ENCODE results near the gene PDE6G. TPM values are rescaled to one million over a fixed set of nuclear protein-coding genes. Genes with fewer than 3 reads are reported as not detected.

PDE6G gene
- total and polyA plus RNA-seq, 2 donors (not counting 1 experiment from before 2014, with no cell fraction given), result 0.69 to 1.1 TPM

GRCh38 chr17:81666342-81667191 lies 10.2 kb upstream of the PDE6G start, which contains the start of the genes CCDC137 and OXLD1:
Gene CCDC137 (plus strand): TSS chr17:81666737. CDS start chr17:81666767, 30 bp downstream.
Gene OXLD1 (minus strand): TSS chr17:81666605. CDS start chr17:81666577, 28 bp downstream.
- Mint-ChIP-seq H3K4me3 (peak within 1 kb of the TSS; percentile 91), H3K27ac (peak within 1 kb of the TSS; percentile 96), H3K4me1 (peaks cover 23% of the 10 kb centered on the region), H3K27me3 (no peaks in the 10 kb centered on the region), H3K9me3 (ENCODE audit: insufficient read depth) (no peaks in the 10 kb centered on the region)
- DNase-seq (peak; percentile 94), ATAC-seq (ENCODE audit: low read depth) (peak; percentile 97)
- peak within 1 kb of the TSS; percentile 77 to 98 (median 93) for H3K4me3 ChIP-seq (ENCODE audit: control extremely low read depth in 1 of 5, extremely low read depth in 1 of 5, insufficient read depth in 1 of 5, low read depth in 2 of 5, low read length in 4 of 5)
- peaks cover 8% of the 10 kb centered on the region for H4K20me1 ChIP-seq (ENCODE audit: control insufficient read depth, insufficient read depth, low read length, poor library complexity, severe bottlenecking)
- no peaks in the 10 kb centered on the region for H3K27me3 ChIP-seq (replicated peaks in 1 of 4; ENCODE audit: control extremely low read depth in 1 of 4, control insufficient read depth in 3 of 4, insufficient read depth in 4 of 4, low read length in 3 of 4)
- peaks cover 0 to 25% of the 10 kb centered on the region in 2 experiments for H3K36me3 ChIP-seq (replicated peaks in 1 of 2; ENCODE audit: control extremely low read depth in 1 of 2, control insufficient read depth in 1 of 2, extremely low read depth in 1 of 2, insufficient read depth in 2 of 2, low read length in 1 of 2)
- peak within 1 kb of the TSS; percentile 89 for H2AFZ ChIP-seq (ENCODE audit: insufficient read depth, low read depth, low read length, poor library complexity, severe bottlenecking)
- peaks cover 54% of the 10 kb centered on the region for H3K79me2 ChIP-seq (ENCODE audit: control insufficient read depth, insufficient read depth, low read length)
- peaks cover 19 to 25% of the 10 kb centered on the region in 2 donors for H3K4me1 ChIP-seq (ENCODE audit: control insufficient read depth in 2 of 2, insufficient read depth in 2 of 2, low read length in 2 of 2)
- POLR2A ChIA-PET, result interaction anchor here (0.5 to 0.7 kb wide), 2 partner anchors 17 to 628 kb away, joined by 3 read pairs; partner anchors contain the start of genes ARL16 and HGS
- intact Hi-C loops (cut with micrococcal nuclease), result loop anchor here (1.0 to 2.0 kb wide), 5 partner anchors 17 to 427 kb away; partner anchors contain the start of genes ARL16, FAAP100, MRPL12 and NDUFAF8
- TF ChIP-seq CTCF (IDR thresholded peaks at IDR 0.05), result no peak
- CTCF ChIA-PET, result interaction anchor here (1.8 kb wide), 1 partner anchor 17 kb away, joined by 5 read pairs; the partner anchor contains the start of genes ARL16 and HGS
- WGBS (ENCODE audit: insufficient coverage), result under 1% methylated on average over 96 of the region's 96 CpGs
- peak within 1 kb of the TSS; percentile 69 to 80 for H3K27ac ChIP-seq (ENCODE audit: low read length in 2 of 2)
- no peaks in the 10 kb centered on the region for H3K9me3 ChIP-seq (ENCODE audit: control extremely low read depth in 1 of 3, control insufficient read depth in 2 of 3, insufficient read depth in 1 of 3, low read length in 2 of 3)
- H3K9ac ChIP-seq (ENCODE audit: low read length), result peak within 1 kb of the TSS; percentile 88
- H3K4me2 ChIP-seq (replicated peaks; ENCODE audit: low read depth, low read length, poor library complexity, severe bottlenecking), result peak within 1 kb of the TSS; percentile 93

- Histone ChIP-seq H3K4me1 (ENCODE audit: control insufficient read depth in 2 of 2, insufficient read depth in 2 of 2, low read length in 2 of 2) (peaks cover 19 to 25% of the 10 kb centered on the region in 2 donors), H4K20me1 (ENCODE audit: control insufficient read depth, insufficient read depth, low read length, poor library complexity, severe bottlenecking) (peaks cover 7% of the 10 kb centered on the region), H3K27me3 (replicated peaks in 1 of 4; ENCODE audit: control extremely low read depth in 1 of 4, control insufficient read depth in 3 of 4, insufficient read depth in 4 of 4, low read length in 3 of 4) (no peaks in the 10 kb centered on the region), H3K4me3 (ENCODE audit: control extremely low read depth in 1 of 5, extremely low read depth in 1 of 5, insufficient read depth in 1 of 5, low read depth in 2 of 5, low read length in 4 of 5) (peak overlapping the region; percentile 77 to 98 (median 93)), H3K79me2 (ENCODE audit: control insufficient read depth, insufficient read depth, low read length) (peaks cover 54% of the 10 kb centered on the region), H3K9me3 (ENCODE audit: control extremely low read depth in 1 of 3, control insufficient read depth in 2 of 3, insufficient read depth in 1 of 3, low read length in 2 of 3) (no peaks in the 10 kb centered on the region), H3K9ac (ENCODE audit: low read length) (peak overlapping the region; percentile 88), H3K27ac (ENCODE audit: low read length in 2 of 2) (peak overlapping the region; percentile 69 to 80), H3K4me2 (replicated peaks; ENCODE audit: low read depth, low read length, poor library complexity, severe bottlenecking) (peak overlapping the region; percentile 93), H3K36me3 (replicated peaks in 1 of 2; ENCODE audit: control extremely low read depth in 1 of 2, control insufficient read depth in 1 of 2, extremely low read depth in 1 of 2, insufficient read depth in 2 of 2, low read length in 1 of 2) (peaks cover 0 to 19% of the 10 kb centered on the region in 2 experiments), H2AFZ (ENCODE audit: insufficient read depth, low read depth, low read length, poor library complexity, severe bottlenecking) (peak overlapping the region; percentile 89)
- POLR2A ChIA-PET, result interaction anchor here (0.5 kb wide), 1 partner anchor 629 kb away, joined by 3 read pairs; no protein-coding TSS in a partner anchor
- 2% methylated on average over 16 of the region's 16 CpGs for WGBS (ENCODE audit: insufficient coverage)
- TF ChIP-seq EZH2 (IDR thresholded peaks at IDR 0.05; ENCODE audit: borderline replicate concordance, insufficient read depth, low read depth, low read length, poor library complexity, severe bottlenecking) (no peak), CTCF (IDR thresholded peaks at IDR 0.05) (no peak)
- Mint-ChIP-seq H3K9me3 (ENCODE audit: insufficient read depth) (no peaks in the 10 kb centered on the region), H3K27ac (peak overlapping the region; percentile 88), H3K4me1 (peaks cover 23% of the 10 kb centered on the region), H3K4me3 (peak overlapping the region; percentile 91), H3K27me3 (no peaks in the 10 kb centered on the region)
- intact Hi-C loops (cut with micrococcal nuclease), result loop anchor here (1.0 to 2.0 kb wide), 5 partner anchors 17 to 427 kb away; partner anchors contain the start of genes ARL16, FAAP100, MRPL12 and NDUFAF8
- peak; percentile 7 for ATAC-seq (ENCODE audit: low read depth)
- CTCF ChIA-PET, result interaction anchor here (1.2 to 1.8 kb wide), 2 partner anchors 18 to 65 kb away, joined by 3 to 5 read pairs; partner anchors contain the start of genes ARL16 and HGS
- DNase-seq, result no peak
These were observed 9.7 kb upstream of the PDE6G start for GRCh38 chr17:81666092-81666341.
